ENCODE results near the gene DMP1. TPM values are rescaled to one million over a fixed set of nuclear protein-coding genes. Genes with fewer than 3 reads are reported as not detected.

The DMP1 gene
- total and polyA plus RNA-seq, 2 of the 13 experiments (the other 11 are each of a cell fraction or from before 2014, with no cell fraction given): not detected

GRCh38 chr4:87698394-87698793 lies 48.3 kb downstream of the DMP1 start:
- Histone ChIP-seq H3K4me3 (replicated peaks in 1 of 3; ENCODE audit: insufficient read depth in 1 of 3, low read depth in 2 of 3, low read length in 3 of 3) (no peak overlapping the region), H3K4me2 (ENCODE audit: low read depth, low read length) (no peak overlapping the region), H3K36me3 (replicated peaks in 1 of 2; ENCODE audit: control insufficient read depth in 1 of 2, insufficient read depth in 2 of 2, low read length in 2 of 2) (no peaks in the 10 kb centered on the region), H3K9ac (ENCODE audit: insufficient read depth, low read depth, low read length) (no peak overlapping the region), H3K79me2 (ENCODE audit: insufficient read depth, low read length) (no peaks in the 10 kb centered on the region), H2AFZ (ENCODE audit: low read length) (no peak overlapping the region), H3K4me1 (ENCODE audit: insufficient read depth, low read length) (no peaks in the 10 kb centered on the region), H3K27me3 (ENCODE audit: control insufficient read depth in 1 of 2, insufficient read depth in 2 of 2, low read length in 2 of 2) (no peaks in the 10 kb centered on the region; a peak in 1 of 5 replicates), H3K9me3 (ENCODE audit: low read length) (peaks cover 17% of the 10 kb centered on the region), H3K27ac (ENCODE audit: extremely low read length, insufficient read depth, low read length) (no peak overlapping the region), H4K20me1 (ENCODE audit: insufficient read depth, low read length) (no peaks in the 10 kb centered on the region)
- ChIA-PET CTCF (ENCODE audit: low intra/inter-chr PET ratio, low total read pairs) (no interaction called here), POLR2A (no interaction called here)
- intact Hi-C loops (cut with micrococcal nuclease; ENCODE audit: unreplicated experiment): no loop called here
- in situ Hi-C loops (cut with HindIII; ENCODE audit: extremely low pct_ligation_motif_present, low pct_unique_long_range_greater_than_20kb): loop anchor here (25.0 kb wide), 1 partner anchor 289 kb away; the partner anchor contains the start of gene SPP1
- BruUV-seq (replicated peaks): no TSS peak
- ATAC-seq (no peak), FAIRE-seq (no peak), DNase-seq (ENCODE audit: low spot score) (no peak)
- 20% methylated on average over 2 of the region's 2 CpGs for whole genome bisulfite sequencing (ENCODE audit: low lambda C conversion rate)
- TF ChIP-seq CEBPB (IDR thresholded peaks at IDR 0.05; ENCODE audit: borderline replicate concordance, low read depth, low read length) (peak; percentile 74; the same call in 1 of the 2 replicates), MED1 (CRISPR knock-in tag; IDR thresholded peaks at IDR 0.05) (no peak), TOE1 (CRISPR knock-in tag; IDR thresholded peaks at IDR 0.05) (no peak), ZHX1 (CRISPR knock-in tag; IDR thresholded peaks at IDR 0.05; ENCODE audit: low read depth) (no peak)

GRCh38 chr4:87704001-87704400 lies 53.9 kb downstream of the DMP1 start:
- DNase-seq (ENCODE audit: low spot score) (no peak), FAIRE-seq (no peak), ATAC-seq (no peak)
- Histone ChIP-seq H2AFZ (ENCODE audit: low read length) (no peak overlapping the region), H3K27ac (ENCODE audit: extremely low read length, insufficient read depth, low read length) (no peak overlapping the region), H3K36me3 (replicated peaks in 1 of 2; ENCODE audit: control insufficient read depth in 1 of 2, insufficient read depth in 2 of 2, low read length in 2 of 2) (no peaks in the 10 kb centered on the region), H3K4me3 (replicated peaks in 1 of 3; ENCODE audit: insufficient read depth in 1 of 3, low read depth in 2 of 3, low read length in 3 of 3) (no peak overlapping the region), H3K27me3 (ENCODE audit: control insufficient read depth in 1 of 2, insufficient read depth in 2 of 2, low read length in 2 of 2) (peaks cover 0 to 3% of the 10 kb centered on the region in 2 experiments; a peak in 2 of 5 replicates), H3K4me2 (ENCODE audit: low read depth, low read length) (no peak overlapping the region), H3K79me2 (ENCODE audit: insufficient read depth, low read length) (no peaks in the 10 kb centered on the region), H4K20me1 (ENCODE audit: insufficient read depth, low read length) (no peaks in the 10 kb centered on the region), H3K9me3 (ENCODE audit: low read length) (no peaks in the 10 kb centered on the region), H3K9ac (ENCODE audit: insufficient read depth, low read depth, low read length) (no peak overlapping the region), H3K4me1 (ENCODE audit: insufficient read depth, low read length) (no peaks in the 10 kb centered on the region)
- no TSS peak for BruUV-seq (replicated peaks)
- POLR2A ChIA-PET: no interaction called here
- CTCF ChIA-PET (ENCODE audit: low intra/inter-chr PET ratio, low total read pairs): no interaction called here
- intact Hi-C loops (cut with micrococcal nuclease; ENCODE audit: unreplicated experiment): no loop called here
- in situ Hi-C loops (cut with HindIII; ENCODE audit: extremely low pct_ligation_motif_present, low pct_unique_long_range_greater_than_20kb): no loop called here
- TF ChIP-seq ZNF768 (CRISPR knock-in tag; IDR thresholded peaks at IDR 0.05): no peak
- no peak for TF ChIP-seq ASH2L (IDR thresholded peaks at IDR 0.05; ENCODE audit: insufficient read length, low read depth, low read length)
- no peak for TF ChIP-seq ZNF850 (CRISPR knock-in tag; conservative IDR thresholded peaks at IDR 0.05)
- no peak for TF ChIP-seq TSC22D2 (CRISPR knock-in tag; IDR thresholded peaks at IDR 0.05; ENCODE audit: borderline replicate concordance)
- TF ChIP-seq XRCC5 (optimal IDR thresholded peaks at IDR 0.05; ENCODE audit: low read length): no peak
- no peak for TF ChIP-seq ZNF354B (CRISPR knock-in tag; IDR thresholded peaks at IDR 0.05)
- TF ChIP-seq ZNF572 (CRISPR knock-in tag; IDR thresholded peaks at IDR 0.05): no peak
- no peak for TF ChIP-seq PBX2 (CRISPR knock-in tag; IDR thresholded peaks at IDR 0.05)
- no peak for TF ChIP-seq ZNF547 (CRISPR knock-in tag; IDR thresholded peaks at IDR 0.05)
- no peak for TF ChIP-seq RNF2 (conservative IDR thresholded peaks at IDR 0.05; ENCODE audit: low read depth)
- no peak for TF ChIP-seq SNAI1 (CRISPR knock-in tag; IDR thresholded peaks at IDR 0.05; ENCODE audit: borderline replicate concordance)
- TF ChIP-seq ZNF644 (CRISPR knock-in tag; IDR thresholded peaks at IDR 0.05; ENCODE audit: low read depth): no peak
- TF ChIP-seq ZKSCAN1 (IDR thresholded peaks at IDR 0.05; ENCODE audit: low read length): no peak
- WGBS (ENCODE audit: low lambda C conversion rate): 11% methylated on average over 3 of the region's 3 CpGs
